OCI-LY3 (cell line): ENCODE data around the gene CREBZF.

ENCODE experiments used
- EZH2phosphoT487 ChIP-seq: fragments of 200-600 bp; shearing (Covaris generic); IDR thresholded peaks from 2 replicates; pipeline ENCODE4 v1.6.1; 2018; ENCODE audit warnings: antibody characterized with exemption, mixed run types, low read depth
- TF ChIP-seq, protein P1 (sequence below): fragments of 200-600, 300-600 bp; sonication (generic); IDR thresholded peaks from 2 replicates; pipeline ENCODE4 v1.5.1; 2014; ENCODE audit warnings: antibody characterized with exemption, low read length, low read depth

DNA sequence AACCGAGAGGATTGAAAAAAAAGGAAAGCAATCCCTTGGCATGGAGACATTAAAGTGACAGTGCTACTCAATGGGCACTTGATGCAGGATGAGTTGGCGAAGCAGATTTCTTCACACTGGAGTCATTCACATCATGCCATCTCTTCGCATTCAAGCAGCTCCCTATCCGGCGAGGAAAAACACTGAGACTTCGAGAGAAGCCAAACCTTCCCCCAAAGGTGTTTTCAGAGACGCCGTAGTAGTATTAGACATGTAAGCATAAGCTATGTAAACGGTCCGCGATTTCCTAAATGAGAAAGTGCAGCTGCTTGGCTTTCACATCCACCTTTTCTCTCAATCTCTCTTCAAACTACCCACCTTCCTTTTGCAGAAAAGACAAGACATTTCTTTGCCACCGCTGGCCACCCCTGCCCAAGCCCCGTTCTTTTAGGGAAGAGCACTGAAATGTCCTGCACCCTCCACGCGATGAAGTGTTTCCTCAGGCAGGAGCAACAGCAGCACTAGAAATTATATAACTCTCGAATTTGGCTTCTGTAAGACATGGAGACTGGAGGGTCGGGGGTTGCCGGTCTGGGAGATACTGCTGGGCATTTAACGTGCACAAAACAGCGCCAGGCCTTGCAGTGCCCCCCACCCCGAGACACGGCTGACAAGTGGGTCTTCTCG lies 37.5 kb downstream of the CREBZF start, which contains the start of gene DLG2:
- TF ChIP-seq, protein P1, sequence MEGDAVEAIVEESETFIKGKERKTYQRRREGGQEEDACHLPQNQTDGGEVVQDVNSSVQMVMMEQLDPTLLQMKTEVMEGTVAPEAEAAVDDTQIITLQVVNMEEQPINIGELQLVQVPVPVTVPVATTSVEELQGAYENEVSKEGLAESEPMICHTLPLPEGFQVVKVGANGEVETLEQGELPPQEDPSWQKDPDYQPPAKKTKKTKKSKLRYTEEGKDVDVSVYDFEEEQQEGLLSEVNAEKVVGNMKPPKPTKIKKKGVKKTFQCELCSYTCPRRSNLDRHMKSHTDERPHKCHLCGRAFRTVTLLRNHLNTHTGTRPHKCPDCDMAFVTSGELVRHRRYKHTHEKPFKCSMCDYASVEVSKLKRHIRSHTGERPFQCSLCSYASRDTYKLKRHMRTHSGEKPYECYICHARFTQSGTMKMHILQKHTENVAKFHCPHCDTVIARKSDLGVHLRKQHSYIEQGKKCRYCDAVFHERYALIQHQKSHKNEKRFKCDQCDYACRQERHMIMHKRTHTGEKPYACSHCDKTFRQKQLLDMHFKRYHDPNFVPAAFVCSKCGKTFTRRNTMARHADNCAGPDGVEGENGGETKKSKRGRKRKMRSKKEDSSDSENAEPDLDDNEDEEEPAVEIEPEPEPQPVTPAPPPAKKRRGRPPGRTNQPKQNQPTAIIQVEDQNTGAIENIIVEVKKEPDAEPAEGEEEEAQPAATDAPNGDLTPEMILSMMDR = no peak
- TF ChIP-seq EZH2phosphoT487 = no peak
